Right forelimb (tissue), 1 donor: ENCODE results near the gene METTL15.
A peak's percentile ranks its signal among the peaks of the same experiment; 100 is the strongest.
"Not testable (repeated sequence)": the region's sequence is repeated elsewhere in the genome, so short reads cannot be mapped to it uniquely, and the experiment has no call there.

Source experiments
- DNase-seq: peaks from one replicate; pipeline ENCODE4 v3.0.0-alpha.2; 2018

METTL15 gene, protein sequence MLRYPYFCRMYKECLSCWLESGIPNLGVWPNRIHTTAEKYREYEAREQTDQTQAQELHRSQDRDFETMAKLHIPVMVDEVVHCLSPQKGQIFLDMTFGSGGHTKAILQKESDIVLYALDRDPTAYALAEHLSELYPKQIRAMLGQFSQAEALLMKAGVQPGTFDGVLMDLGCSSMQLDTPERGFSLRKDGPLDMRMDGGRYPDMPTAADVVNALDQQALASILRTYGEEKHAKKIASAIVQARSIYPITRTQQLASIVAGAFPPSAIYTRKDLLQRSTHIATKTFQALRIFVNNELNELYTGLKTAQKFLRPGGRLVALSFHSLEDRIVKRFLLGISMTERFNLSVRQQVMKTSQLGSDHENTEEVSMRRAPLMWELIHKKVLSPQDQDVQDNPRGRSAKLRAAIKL

DNA sequence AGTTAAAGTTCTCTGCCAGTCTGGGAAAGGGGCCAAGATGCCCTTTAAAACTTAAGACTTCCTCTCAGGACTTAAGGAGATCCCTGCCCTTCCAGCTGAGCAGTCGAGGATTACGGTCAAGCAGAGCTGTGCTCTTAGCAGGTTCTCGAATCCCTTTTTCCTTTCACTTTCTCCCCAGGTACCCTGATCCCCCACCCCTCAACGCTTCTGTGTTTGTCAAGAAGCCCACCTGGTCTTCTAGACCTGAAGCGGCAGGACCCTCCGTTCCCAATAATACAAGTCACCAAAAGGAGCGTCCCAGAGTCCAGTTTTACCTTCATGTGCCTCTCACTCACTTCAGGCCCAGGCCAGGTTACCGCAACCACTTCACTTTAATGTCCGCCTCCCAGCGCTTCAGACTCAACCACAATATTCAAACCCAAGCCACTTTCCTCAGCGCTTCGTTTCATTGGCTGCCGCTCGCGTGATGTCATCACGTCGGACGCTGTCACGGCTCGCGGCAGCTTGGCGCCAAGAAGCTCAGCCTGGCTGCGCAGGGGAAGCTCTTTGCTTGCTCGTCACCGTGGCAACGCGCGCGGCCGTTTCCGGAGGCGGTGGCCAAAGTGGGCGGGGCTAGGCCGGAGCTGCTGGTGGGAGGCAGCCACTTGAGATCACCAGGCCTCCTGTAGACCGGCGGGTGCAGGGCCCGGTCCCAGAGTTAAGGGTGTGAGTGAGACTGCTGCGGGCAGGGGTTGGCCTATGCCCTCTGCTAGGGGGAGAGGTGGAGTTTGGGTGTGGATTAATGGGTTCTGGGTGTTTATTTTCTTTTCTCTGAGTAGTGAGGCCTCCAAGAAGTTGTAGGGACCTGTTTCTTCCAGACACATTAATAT, at the start of gene METTL15, which contains the start of gene KIF18A:
Gene METTL15 (plus strand): TSS at position 639 of the 869 bp plus-strand sequence. CDS start 4,947 bp downstream, outside the sequence.
Gene KIF18A (minus strand): TSS at position 407 of the 869 bp plus-strand sequence. CDS start 10,209 bp downstream, outside the sequence.
- peak; percentile 100 for DNase-seq

DNA sequence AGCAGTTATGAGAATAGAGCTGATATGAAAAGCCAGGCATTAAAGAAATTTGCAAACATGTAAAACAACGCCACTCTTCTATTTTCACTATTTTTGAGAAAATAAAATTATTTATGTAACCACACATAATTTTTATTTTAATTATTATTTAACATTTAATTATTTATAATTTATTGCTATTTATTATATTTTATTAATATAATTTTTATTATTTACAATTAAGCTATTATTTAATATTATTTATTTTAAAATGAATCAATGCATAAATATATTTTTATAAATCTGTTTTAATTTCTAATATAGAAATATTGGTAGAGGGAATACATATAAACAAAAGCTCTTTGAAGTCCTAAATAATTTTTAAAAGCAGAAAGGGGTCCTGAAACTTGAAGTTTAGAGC, 36.9 kb upstream of the METTL15 start:
- DNase-seq, result no peak

DNA sequence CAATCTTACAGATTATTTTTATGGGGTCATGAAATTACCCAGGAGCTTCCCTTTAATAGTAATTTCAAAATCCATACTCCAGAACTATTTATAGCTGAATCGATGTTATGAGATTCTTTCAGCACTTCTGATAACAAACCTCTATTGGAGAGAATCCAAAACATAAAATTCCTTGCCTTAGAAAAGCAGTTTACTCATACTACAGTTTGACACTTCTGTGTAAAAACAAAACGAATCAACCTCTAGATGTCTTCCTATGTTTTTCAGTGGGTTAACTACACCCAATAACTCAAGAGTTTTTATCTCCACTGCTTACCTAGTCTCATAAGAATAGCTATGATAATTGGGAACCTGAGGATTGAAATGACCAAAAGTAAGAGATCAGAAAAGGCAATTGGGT, 35.9 kb upstream of the METTL15 start:
- no peak for DNase-seq

DNA sequence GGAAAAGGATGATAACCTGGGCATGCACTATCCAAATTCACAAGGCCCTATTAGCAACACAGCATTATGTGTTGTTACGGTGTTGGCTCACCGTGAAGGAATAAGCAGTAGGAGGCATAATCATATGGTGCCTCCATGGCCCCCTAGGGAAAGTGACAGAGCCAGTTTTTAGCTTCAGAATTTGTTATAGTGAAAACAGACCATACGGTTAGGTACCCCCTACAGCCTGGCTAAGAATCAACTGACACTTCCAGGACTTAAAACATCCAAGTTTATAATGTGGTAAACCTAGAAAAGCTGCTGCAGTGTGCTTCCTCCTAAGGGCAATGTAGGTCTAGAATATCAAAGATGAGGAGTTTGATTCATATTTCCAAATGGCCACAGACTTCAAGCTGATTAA, 30.7 kb upstream of the METTL15 start:
- no peak for DNase-seq

DNA sequence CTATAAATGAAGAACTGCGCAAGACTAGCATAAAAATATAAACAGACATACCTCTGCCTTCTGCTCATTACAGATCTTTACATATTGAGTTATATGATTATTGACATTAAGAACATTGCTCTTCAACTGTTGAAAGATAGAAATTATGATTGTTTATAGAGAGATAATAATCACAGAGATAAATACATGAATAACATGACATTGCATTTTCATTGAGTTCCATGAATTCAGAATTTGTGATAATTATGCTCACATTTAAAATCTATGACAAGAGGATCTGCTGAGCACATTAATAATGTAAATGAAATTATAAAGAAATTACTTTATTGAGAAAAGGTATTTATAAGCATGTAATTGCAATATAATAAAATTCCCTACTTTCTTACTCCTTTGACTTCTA, 25.1 kb upstream of the METTL15 start:
- DNase-seq, result no peak

DNA sequence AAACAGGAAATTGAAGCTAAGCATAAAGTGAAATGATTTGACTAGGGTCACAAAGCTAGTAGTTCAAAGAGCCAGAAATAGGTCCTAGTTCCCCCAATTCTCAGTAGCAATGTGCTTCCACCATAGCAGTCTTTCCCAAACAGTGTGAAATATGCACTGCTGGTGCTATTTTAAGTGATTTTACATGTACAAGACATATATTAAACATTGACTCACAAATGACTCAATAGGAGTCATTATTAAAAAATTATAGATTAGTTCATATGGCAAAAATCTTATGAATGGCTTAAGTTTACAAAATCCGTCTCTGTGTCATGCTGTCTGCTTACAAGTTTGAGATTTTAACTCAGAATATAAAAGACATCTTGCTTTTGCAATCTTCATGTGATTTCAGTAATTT, 21.6 kb upstream of the METTL15 start:
- no peak for DNase-seq

DNA sequence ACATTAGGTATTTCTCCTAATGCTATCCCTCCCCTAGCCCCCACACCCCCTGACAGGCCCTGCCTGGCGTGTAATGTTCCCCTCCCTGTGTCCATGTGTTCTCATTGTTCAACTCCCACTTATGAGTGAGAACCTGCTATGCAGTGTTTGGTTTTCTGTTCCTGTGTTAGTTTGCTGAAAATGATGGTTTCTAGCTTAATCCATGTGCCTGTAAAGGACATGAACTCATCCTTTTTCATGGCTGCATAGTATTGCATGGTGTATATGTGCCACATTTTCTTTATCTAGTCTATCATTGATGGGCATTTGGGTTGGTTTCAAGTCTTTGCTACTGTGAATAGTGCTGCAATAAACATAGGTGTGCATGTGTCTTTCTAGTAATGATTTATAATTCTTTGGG, 21.0 kb upstream of the METTL15 start:
- not testable (repeated sequence) for DNase-seq

DNA sequence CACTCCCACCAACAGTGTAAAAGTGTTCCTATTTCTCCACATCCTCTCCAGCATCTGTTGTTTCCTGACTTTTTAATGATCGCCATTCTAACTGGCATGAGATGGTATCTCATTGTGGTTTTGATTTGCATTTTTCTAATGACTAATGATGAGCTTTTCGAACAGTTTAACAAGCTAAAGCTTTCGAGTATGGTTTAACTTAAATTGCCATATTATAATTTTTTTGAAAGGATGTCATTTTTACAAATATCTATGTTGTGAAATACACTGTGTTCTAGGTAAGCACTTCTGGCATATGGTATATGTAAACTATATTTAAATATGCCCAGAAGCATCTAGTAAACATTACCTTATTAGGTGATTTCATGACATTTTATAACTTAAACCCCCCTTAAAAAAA, 20.5 kb upstream of the METTL15 start:
- DNase-seq, result not testable (repeated sequence)

DNA sequence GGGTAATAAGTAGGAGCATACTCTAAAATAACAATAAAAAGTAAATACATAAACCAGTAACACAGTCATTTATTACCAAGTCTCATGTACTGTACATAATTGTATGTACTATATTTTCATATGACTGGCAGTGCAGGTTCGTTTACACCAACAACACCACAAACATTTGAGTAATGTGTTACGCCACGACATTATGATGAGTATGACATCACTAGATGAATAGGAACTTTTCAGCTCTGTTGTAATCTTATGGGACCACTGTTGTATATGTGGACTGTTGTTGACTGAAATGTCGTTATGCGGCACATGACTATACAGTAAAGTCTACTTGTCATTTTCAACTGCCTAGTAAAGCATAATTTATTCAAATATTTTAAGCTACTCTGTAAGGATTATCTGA, 18.8 kb upstream of the METTL15 start:
- no peak for DNase-seq

DNA sequence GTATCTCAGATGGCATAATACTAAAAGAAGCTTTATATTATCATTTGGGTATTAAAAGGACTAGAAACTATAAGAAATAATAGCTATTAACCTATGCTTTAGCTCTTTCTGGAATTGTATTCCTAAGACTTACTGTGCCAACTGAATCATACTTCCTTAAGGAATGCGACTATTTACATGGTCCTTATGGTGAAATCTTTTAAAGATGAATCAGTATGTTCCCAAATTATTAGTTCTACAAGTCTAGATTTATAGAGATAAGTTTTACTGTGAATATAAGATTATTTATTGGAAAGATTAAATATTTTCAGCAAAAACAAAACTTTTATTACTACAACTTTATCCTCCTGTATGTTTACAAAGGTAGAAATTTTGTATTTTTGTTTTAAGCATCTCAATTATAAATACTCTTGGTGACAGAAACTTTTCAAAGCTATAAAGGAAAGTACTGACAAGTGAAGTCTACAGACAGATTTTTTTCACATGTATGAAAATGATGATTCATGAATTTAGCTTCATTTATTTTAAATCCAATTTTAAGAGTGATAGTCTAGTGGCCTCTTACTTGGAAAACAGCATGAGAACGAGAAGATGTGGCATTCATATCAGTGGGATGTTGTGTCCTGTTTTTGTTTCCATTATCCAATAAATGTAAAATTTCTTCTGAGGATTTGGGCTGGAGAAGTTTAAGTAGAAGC, 18.0 kb upstream of the METTL15 start:
- no peak for DNase-seq

DNA sequence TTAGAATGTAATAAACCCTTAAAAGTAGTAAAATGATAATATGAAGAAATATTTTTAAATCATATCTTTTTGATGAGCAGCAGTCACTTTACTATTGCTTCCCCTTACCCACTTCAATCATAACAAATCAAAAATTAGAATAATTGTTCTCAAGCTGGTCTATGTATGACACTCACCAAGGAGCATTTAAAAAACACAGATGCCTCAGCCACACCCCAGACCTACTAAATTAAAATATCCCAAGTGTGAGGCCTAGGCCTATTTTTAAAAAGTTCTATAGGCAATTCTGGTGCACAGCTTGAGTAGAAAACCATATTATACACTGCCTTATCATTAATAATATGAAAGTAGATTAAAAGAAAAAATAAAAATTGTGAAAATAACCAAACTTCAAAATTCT, 15.4 kb upstream of the METTL15 start:
- no peak for DNase-seq

DNA sequence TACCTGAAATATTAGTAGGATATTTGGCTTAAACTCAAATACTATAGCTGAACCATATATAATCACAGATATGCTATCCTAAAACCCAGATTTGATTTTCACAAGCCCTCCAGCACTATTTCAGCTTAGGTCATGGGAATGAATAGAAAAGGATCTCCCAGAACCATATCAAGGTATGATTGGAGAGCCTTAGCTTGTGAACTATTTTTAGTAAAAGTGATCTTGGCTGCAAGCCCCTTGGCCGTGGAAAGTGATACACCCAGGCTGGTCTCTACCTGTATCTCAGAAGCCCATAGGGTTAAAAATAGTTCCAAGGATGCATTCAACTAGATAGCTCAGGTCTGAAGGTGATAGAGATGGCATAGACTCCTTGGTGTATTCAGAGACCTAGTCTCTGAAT, 9.9 kb upstream of the METTL15 start:
- DNase-seq, result no peak

DNA sequence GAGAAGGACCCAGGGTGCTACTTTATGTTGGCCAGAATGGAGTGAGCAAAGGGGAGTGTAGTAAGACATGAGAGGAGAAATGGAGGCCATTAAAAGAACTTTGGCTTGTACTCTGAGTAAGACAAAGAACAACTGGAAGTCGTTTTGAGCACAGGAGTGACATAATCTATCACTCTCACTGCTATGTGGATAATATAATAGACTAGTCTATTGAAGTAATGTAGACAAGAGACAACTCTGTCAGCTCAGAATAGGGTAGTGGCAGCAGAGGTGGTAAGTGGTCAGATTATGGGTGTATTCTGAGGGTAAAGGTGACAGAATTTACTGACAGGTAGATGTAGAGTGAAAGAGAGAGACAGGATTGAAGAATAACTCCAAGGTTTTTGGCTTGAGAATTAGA, 8.5 kb upstream of the METTL15 start:
- no peak for DNase-seq

DNA sequence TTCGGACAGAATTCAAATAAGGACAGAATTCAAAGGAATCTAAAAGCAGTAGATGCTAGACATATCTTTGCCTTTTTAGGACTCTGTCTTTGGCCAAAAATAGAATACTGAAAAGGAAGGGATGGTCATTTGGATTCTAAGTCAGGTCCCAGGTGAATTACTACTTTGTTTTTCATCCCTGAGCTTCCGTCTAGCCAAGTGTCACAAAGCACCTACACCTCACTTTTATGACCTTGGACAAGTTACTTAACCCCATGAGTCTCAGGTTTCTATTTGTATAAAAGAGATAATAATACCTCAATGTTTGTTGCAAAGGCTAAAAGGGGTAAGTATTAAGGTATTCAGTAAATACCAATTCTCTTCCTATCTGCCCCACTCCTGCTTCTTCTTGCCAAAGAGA, 7.5 kb upstream of the METTL15 start:
- no peak for DNase-seq

DNA sequence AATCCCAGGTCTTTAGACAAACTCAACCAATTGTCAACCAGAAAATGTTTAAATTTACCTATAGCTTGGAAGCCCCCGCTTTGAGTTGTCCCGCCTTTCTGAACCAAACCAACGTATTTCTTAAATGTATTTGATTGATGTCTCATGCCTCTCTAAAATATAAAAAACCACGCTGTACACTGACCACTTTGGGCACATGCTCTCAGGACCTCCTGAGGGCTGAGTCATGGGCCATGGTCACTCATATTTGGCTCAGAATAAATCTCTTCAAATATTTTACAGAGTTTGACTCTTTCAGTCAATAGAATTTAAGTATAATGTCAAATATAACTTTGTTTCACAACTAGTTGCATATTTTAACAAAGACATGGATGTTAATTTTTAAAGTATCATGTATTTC, 5.9 kb upstream of the METTL15 start:
- not testable (repeated sequence) for DNase-seq

DNA sequence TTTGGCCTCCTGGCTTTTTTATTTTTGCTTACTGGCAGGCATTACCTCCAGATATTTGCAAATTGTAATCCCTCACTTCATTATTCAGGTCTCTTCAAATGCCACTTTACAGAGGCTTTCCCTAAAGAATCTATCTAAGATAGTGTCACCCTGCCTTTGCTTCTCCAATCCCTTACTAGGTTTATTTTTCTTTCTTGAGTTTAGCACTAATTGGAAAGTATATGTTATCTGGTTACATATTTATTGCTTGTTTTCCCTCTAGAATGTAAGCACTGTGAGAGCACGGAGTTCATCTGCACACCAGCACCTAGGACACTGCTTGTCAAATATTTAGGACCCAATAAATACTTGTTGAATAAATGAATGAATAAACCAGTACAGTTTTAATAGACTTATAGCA, 3.8 kb upstream of the METTL15 start:
- no peak for DNase-seq

DNA sequence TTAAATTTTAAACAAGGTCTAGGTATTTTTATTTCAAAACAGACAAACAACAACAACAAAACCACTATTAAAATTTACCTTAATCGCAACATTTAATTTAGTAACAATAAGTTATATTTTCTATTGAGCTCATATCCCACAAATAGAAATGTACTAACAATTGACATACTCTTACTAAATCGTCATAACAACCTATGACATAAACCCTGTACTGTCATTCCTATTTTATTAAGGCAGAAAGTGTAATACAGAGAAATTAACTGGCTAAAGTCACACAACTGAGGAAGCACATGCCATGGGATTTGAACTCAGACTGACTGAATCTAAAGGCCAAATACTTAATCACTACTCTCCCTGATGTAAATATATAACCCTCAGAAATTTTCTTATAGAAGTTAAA, 3.2 kb upstream of the METTL15 start:
- no peak for DNase-seq

DNA sequence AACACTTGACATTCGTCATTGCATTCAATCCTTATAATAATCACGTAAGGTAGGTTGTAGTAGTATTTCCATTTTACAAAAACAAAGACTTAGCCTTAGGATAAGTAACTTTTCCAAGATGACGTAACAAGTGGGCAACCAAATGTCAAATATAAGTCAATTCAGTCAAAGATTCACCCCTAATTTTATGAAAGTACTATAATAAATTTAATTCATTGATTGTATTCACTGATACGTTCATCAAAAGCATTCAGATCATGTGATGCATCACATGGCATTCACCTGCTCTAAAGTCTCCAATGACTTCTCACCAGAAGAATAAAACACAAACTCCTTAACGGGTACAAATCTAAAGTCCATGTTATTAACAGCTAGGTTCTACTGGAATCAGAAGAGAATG, 2.3 kb upstream of the METTL15 start:
- DNase-seq, result no peak

DNA sequence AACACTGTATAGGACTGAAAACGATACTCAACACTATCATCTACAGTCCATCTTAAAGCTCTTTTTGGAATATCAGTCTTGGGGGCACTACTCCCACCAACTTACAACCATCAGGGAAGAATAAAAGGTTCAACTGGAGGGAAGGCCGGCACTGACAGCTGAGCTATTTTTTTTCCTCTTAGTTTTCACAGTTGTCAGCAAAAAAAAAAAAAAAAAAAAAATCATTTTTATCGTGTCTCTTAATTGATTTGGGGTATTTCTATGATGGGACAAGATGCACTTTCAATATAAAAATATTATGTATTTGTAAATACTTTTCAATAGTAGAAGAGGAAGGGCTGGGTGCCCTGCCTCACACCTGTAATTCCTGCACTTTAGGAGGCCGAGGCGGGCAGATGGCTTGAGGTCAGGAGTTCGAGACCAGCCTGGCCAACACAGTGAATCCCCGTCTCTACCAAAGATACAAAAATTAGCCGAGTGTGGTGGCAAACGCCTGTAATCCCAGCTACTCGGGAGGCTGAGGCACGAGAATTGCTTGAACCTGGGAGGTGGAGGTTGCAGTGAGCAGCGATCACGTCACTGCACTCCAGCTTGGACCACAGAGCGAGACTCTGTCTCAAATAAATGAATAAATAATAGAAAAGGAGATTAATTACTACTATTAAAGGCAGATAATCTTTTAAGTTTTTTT, 1.7 kb upstream of the METTL15 start:
- no peak for DNase-seq

DNA sequence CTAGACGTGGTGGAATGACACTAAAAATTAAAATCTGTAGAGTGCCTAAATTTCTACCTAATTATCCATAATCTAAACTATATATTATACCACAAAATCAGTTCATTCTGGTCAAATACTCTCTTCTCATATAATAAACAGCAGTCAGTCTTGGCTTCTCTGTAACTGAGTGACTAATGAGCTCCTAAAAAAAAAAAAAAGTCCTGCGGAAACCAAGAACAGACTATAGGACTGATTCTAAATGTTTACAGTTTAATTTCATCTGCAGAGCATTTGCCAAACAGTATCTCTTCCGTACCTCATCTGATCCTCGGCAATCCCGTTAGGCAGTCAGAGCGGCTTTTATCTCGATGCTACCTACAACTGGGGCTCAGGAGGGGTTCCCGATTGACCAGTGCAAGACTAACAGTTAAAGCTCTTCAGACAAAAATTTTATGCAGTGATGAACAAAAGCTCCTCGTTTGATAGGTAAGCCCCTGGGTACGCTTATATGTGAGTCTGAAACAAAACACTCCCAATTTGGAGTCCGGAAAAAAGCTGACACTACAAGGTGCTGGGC, 918 bp upstream of the METTL15 start:
- peak; percentile 59 for DNase-seq

DNA sequence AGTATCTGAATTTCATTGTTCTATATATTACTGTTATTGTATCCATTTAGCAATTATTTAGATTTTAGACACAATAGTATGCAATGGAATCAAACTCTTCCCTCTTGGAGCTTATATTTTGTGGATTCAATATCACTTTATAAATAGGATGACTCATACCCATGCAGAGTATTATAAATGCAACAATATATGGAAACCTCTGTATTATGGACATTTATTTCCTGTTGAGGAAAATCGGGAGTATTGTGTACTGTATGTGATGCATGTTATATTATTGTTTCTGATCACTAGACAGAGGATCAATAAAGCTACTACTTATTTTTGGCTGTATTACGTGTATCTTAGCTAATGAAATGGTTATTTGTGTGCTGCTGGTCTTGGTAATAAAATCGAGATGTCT, 770 bp downstream of the METTL15 start:
- DNase-seq, result no peak

DNA sequence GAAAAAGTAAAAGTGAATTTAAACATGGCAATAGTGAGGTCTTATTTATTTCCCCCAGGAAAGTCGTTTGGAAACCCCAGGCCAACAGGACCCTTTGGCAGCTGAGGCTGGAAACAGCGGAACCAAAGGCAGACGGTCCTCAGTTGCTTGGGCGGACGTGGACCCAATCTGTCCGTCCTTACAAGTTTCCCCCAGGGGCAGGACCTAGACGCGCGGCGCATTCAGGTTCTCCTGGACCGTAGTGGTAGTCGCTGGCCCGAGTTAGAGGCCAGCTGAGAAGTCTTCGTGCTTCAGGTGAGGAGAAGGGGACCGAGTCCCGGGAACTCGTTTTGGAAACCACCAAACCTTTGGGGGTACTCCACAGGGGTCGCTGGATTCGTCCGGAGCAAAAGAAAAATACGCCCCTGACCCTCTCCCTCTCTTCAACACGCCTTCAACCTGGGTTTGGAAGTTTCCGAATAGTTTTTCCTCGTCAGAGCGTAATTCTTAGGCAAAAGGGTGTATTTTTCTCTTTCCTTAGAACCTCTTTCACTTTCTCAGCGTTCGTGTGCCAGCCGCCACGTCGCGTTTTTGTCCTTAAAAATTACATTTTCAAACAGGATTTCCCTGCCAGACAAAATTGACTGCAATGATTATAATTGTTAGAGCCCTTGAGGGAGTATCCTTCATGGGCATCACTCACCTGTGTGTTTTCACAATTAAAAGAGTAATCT, 2.1 kb downstream of the METTL15 start:
- DNase-seq, result peak; percentile 82
